Ascending aorta (tissue), 2 donors: ENCODE data around the gene JCHAIN. TPM values are rescaled to one million over a fixed set of nuclear protein-coding genes. Genes with fewer than 3 reads are reported as not detected.

Experiments
- DNase-seq, 2 donors: peaks; one replicate each; pipeline ENCODE4 v3.0.0-alpha.2; 2019; ENCODE audit warnings: low spot score in 2 of 2
- H3K27ac ChIP-seq, 2 donors: fragments of 200-600 bp; sonication (generic); one replicate each; pipeline ENCODE4 v1.5.1; 2016 to 2017; ENCODE audit warnings: mild to moderate bottlenecking in 1 of 2
- H3K27me3 ChIP-seq: fragments of 200-600 bp; sonication (generic); one replicate; pipeline ENCODE4 v1.5.1; 2017
- H3K36me3 ChIP-seq, 2 donors: fragments of 200-600 bp; sonication (generic); one replicate each; pipeline ENCODE4 v1.5.1; 2016
- H3K4me1 ChIP-seq, 2 donors: fragments of 200-600 bp; sonication (generic); one replicate each; pipeline ENCODE4 v1.5.1; 2016 to 2017; ENCODE audit warnings: mild to moderate bottlenecking in 1 of 2
- H3K4me3 ChIP-seq, 2 donors: fragments of 200-600 bp; sonication (generic); one replicate each; pipeline ENCODE4 v1.5.1; 2016 to 2017; ENCODE audit warnings: mild to moderate bottlenecking in 1 of 2
- H3K9me3 ChIP-seq, 2 donors: fragments of 200-600 bp; sonication (generic); one replicate each; pipeline ENCODE4 v1.5.1; 2016
- intact Hi-C: fragments of 100-400 bp; cut with DNase I; formaldehyde crosslinking; loops from one replicate; pipeline ENCODE4 v1.15.1; 2023
- total RNA-seq: library from RNA; depleted of rRNA; stranded (reverse); fragments of >200 nt; gene quantifications from one replicate; pipeline ENCODE4 v1.1.0, GENCODE V29; 2016
- TF ChIP-seq, protein P1 (sequence below), 3 experiments: fragments of 200-600 bp in 2 of 3; fragments of 450-650 bp in 1 of 3; sonication (generic) in 2 of 3; IDR thresholded peaks; one replicate each; pipeline ENCODE4 v1.5.1; 2016 to 2019; ENCODE audit warnings: antibody characterized with exemption in 3 of 3, mild to moderate bottlenecking in 1 of 3, moderate library complexity in 1 of 3

JCHAIN gene
- total RNA-seq, 1 donor from 2014 or later = 4.0 TPM

DNA sequence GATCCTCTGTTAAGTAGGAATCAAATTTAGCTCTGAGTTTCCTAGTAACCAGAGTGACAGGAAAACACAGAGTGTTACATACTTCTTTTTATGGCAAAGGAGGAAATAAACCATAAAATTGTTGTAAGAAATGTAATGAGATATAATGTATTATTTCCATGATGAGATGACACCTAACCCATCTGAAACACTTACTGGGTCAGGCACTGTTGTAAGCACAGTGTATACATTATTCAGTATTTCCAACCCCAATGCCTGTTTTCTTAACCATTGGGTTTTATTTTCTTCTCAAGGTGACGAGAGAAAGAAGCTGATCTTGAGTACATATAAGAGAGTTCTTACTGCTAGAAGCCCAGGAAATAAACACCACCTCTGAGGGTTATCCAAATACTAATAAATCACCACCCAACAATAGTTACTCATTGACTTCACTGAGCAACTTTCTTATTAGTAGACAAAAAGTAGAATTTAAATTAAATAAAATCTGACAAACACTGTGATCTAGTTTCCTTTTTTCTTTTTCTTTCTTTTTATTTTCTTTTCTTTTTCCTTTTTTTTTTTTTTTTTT lies 42.0 kb downstream of the JCHAIN start:
- Histone ChIP-seq H3K36me3 (no peaks in the 10 kb centered on the region), H3K27ac (no peak overlapping the region), H3K4me3 (no peak overlapping the region), H3K4me1 (no peaks in the 10 kb centered on the region), H3K27me3 (no peaks in the 10 kb centered on the region), H3K9me3 (no peaks in the 10 kb centered on the region)
- DNase-seq = no peak
- intact Hi-C loops = no loop called here
- TF ChIP-seq, protein P1, sequence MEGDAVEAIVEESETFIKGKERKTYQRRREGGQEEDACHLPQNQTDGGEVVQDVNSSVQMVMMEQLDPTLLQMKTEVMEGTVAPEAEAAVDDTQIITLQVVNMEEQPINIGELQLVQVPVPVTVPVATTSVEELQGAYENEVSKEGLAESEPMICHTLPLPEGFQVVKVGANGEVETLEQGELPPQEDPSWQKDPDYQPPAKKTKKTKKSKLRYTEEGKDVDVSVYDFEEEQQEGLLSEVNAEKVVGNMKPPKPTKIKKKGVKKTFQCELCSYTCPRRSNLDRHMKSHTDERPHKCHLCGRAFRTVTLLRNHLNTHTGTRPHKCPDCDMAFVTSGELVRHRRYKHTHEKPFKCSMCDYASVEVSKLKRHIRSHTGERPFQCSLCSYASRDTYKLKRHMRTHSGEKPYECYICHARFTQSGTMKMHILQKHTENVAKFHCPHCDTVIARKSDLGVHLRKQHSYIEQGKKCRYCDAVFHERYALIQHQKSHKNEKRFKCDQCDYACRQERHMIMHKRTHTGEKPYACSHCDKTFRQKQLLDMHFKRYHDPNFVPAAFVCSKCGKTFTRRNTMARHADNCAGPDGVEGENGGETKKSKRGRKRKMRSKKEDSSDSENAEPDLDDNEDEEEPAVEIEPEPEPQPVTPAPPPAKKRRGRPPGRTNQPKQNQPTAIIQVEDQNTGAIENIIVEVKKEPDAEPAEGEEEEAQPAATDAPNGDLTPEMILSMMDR (IDR thresholded peaks at IDR 0.05) = no peak

DNA sequence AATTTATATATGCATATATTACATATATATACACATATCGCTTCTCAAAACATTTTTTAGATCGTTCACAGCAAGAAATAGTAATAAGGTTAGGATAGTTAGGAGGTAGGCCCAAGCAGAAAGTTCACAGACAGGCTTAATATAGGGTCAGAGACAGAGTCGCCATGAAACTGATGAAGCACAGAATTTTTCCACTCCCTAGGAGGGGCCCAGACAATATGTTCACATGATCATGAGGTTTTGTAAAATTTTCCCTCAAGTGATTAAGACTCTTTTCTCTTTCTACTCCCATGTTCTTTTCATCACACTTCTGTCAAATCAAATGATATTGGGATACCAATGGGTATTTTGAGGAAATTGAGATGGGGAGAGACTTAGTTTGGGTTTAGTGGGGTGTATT lies 43.0 kb downstream of the JCHAIN start:
- Histone ChIP-seq H3K9me3 (no peaks in the 10 kb centered on the region), H3K36me3 (no peaks in the 10 kb centered on the region), H3K27ac (no peak overlapping the region), H3K27me3 (no peaks in the 10 kb centered on the region), H3K4me1 (no peaks in the 10 kb centered on the region), H3K4me3 (no peak overlapping the region)
- no peak for DNase-seq
- intact Hi-C loops = no loop called here
- TF ChIP-seq, protein P1 (IDR thresholded peaks at IDR 0.05) = no peak

DNA sequence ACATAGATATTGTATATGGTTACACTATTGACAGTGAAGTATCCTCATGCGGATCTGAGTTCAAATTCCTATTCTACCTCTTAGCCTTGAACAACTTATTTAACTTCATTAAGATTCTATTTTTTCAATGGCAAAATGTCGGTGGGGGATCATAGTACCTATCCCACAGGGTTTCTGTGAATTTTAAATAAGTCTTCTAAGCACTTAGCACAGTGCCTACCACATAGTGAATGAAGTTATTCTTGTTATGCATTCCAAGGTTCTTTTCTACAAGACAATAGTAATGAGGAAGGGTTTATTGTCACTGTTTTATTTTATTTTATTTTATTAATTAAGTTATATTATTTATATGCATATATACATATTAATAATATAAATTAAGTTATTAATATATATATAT lies 46.5 kb downstream of the JCHAIN start:
- H3K27ac ChIP-seq = no peak overlapping the region
- DNase-seq = no peak
- H3K4me1 ChIP-seq = no peaks in the 10 kb centered on the region
- intact Hi-C loops = no loop called here
- H3K27me3 ChIP-seq = no peaks in the 10 kb centered on the region
- H3K4me3 ChIP-seq = no peak overlapping the region
- TF ChIP-seq, protein P1 (IDR thresholded peaks at IDR 0.05) = no peak
- H3K9me3 ChIP-seq = no peaks in the 10 kb centered on the region
- H3K36me3 ChIP-seq = no peaks in the 10 kb centered on the region

DNA sequence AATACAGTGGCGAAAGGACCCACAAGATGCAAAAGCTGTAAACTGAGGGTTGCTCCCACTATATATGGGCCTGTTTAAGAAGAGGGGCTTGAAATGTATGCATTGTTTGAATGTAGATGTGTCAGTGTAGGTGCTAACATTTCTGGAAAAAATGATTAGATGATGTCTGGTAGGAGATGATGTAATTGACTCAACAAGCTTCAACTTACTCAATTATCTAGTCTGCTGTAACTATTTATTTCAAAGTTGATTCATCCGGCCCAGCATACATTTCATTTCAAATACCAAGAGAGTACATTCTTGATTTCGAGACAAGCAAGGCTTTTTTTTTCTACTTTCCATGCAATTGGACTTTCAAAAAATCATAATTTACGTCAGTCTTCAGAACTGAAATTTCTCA lies 47.0 kb downstream of the JCHAIN start:
- H3K4me1 ChIP-seq = no peaks in the 10 kb centered on the region
- no peak overlapping the region for H3K4me3 ChIP-seq
- TF ChIP-seq, protein P1 (IDR thresholded peaks at IDR 0.05) = no peak
- no peaks in the 10 kb centered on the region for H3K9me3 ChIP-seq
- H3K27me3 ChIP-seq = no peaks in the 10 kb centered on the region
- no peaks in the 10 kb centered on the region for H3K36me3 ChIP-seq
- intact Hi-C loops = no loop called here
- no peak for DNase-seq
- no peak overlapping the region for H3K27ac ChIP-seq

DNA sequence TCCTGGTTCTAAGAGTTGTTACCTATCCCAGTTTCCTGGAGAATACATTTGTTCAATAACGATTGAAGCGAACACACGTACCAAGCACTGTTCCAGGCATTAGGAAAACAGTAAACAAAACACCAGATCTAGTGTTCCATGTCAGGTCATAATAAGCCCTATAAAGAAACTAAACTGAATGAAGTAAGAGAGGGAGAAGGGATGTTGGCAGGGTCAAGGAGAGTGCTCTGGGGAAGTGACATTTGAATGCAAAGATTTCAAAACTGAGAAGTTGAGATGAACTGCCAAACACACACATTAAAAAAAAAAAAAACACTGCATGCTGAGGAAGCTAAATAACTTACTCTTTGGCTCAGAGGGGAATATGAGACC lies 52.1 kb downstream of the JCHAIN start:
- Histone ChIP-seq H3K4me3 (peak overlapping the region in 1 of 2 donors; percentile 5), H3K27me3 (no peaks in the 10 kb centered on the region), H3K27ac (no peak overlapping the region), H3K4me1 (no peaks in the 10 kb centered on the region), H3K36me3 (no peaks in the 10 kb centered on the region), H3K9me3 (no peaks in the 10 kb centered on the region)
- no peak for DNase-seq
- TF ChIP-seq, protein P1 (IDR thresholded peaks at IDR 0.05) = no peak
- intact Hi-C loops = no loop called here
